ENCODE data around the gene MYL7. TPM values are rescaled to one million over a fixed set of nuclear protein-coding genes. Genes with fewer than 3 reads are reported as not detected.
"Not testable (repeated sequence)": the region's sequence is repeated elsewhere in the genome, so short reads cannot be mapped to it uniquely, and the experiment has no call there.

The MYL7 gene
- total RNA-seq, 1 donor from 2014 or later = 2.0 TPM

GRCh38 chr7:44131173-44132029, 9.7 kb downstream of the MYL7 start:
- no peak for DNase-seq

- DNase-seq = no peak
Observed at GRCh38 chr7:44128721-44129582, 12.2 kb downstream of the MYL7 start.

- no peak for DNase-seq
Observed at GRCh38 chr7:44127161-44127560, 14.0 kb downstream of the MYL7 start.

GRCh38 chr7:44126574-44126973, 14.6 kb downstream of the MYL7 start:
- not testable (repeated sequence) for DNase-seq

GRCh38 chr7:44124822-44125202, 16.3 kb downstream of the MYL7 start:
- DNase-seq = no peak

- DNase-seq = peak; percentile 97
Observed at GRCh38 chr7:44123190-44124003, 17.7 kb downstream of the MYL7 start, which contains the start of gene POLD2. Gene POLD2 (minus strand): TSS chr7:44123548. CDS start chr7:44122053, 1,495 bp downstream.

GRCh38 chr7:44122529-44122928, 18.6 kb downstream of the MYL7 start:
- DNase-seq = no peak

GRCh38 chr7:44121761-44122420, 19.2 kb downstream of the MYL7 start:
- DNase-seq = no peak

GRCh38 chr7:44120395-44120794, 20.7 kb downstream of the MYL7 start:
- no peak for DNase-seq

GRCh38 chr7:44119829-44120380, 21.2 kb downstream of the MYL7 start:
- DNase-seq = no peak

- no peak for DNase-seq
Observed at GRCh38 chr7:44117801-44118429, 23.2 kb downstream of the MYL7 start.

- DNase-seq = no peak
Observed at GRCh38 chr7:44116789-44117666, 24.1 kb downstream of the MYL7 start.

GRCh38 chr7:44116087-44116788, 24.9 kb downstream of the MYL7 start:
- DNase-seq = no peak

GRCh38 chr7:44114586-44115310, 26.4 kb downstream of the MYL7 start:
- DNase-seq = no peak

GRCh38 chr7:44113764-44114354, 27.3 kb downstream of the MYL7 start:
- no peak for DNase-seq

GRCh38 chr7:44112997-44113763, 28.0 kb downstream of the MYL7 start:
- no peak for DNase-seq

Data from skin of body (tissue), 2 donors.